Endothelial cell of umbilical vein (primary cell): ENCODE results near the gene SV2A. TPM values are rescaled to one million over a fixed set of nuclear protein-coding genes. Genes with fewer than 3 reads are reported as not detected.

Experiments
- BruUV-seq: library from RNA; stranded (reverse); fragments of 400-500 nt; replicated peaks from 2 replicates; lab custom pipeline; 2021; lab: Mats Ljungman, UMichigan
- CTCF ChIA-PET: fragments of 300-600, 350-600 bp; sonication (Branson Sonifier 250); formaldehyde crosslinking; loops from one replicate; lab custom pipeline; 2021; ENCODE audit warnings: antibody characterized with exemption, inconsistent platforms; lab: Charles Lee
- POLR2A ChIA-PET: fragments of 300-600, 350-600 bp; sonication (Branson Sonifier 250); formaldehyde crosslinking; loops from one replicate; lab custom pipeline; 2021; ENCODE audit warnings: antibody characterized with exemption, inconsistent platforms; lab: Charles Lee
- DNase-seq: peaks from one replicate; pipeline ENCODE4 v3.0.0-alpha.2; 2011; ENCODE audit warnings: low read depth, low spot score
- FAIRE-seq: peaks from 2 replicates; lab custom pipeline; 2011; peaks lifted over from hg19 to GRCh38; lab: Jason Lieb, UNC
- H2AFZ ChIP-seq: 2 replicates; pipeline ENCODE4 v1.6.0; 2012; ENCODE audit warnings: low read depth, low read length, control low read depth, inconsistent platforms
- H3K27ac ChIP-seq: 2 replicates; pipeline ENCODE4 v1.5.1; 2011; ENCODE audit warnings: low read depth, mild to moderate bottlenecking, control low read depth, low read length, moderate library complexity; ENCODE audit not compliant: insufficient read depth
- H3K27me3 ChIP-seq, 2 experiments: 2 replicates each; pipeline versions ENCODE4 v1.6.0 to v1.6.1; 2011; ENCODE audit warnings: low read length in 2 of 2, mixed read lengths in 1 of 2; ENCODE audit not compliant: control insufficient read depth in 2 of 2, insufficient read depth in 2 of 2
- H3K36me3 ChIP-seq, 2 experiments: 2 replicates in 1 of 2; 3 replicates in 1 of 2; pipeline ENCODE4 v1.5.1; 2011; ENCODE audit warnings: low read length in 2 of 2, mild to moderate bottlenecking in 1 of 2, moderate library complexity in 1 of 2; ENCODE audit not compliant: control insufficient read depth in 2 of 2, insufficient read depth in 2 of 2; ENCODE audit errors: extremely low read depth in 1 of 2
- H3K4me1 ChIP-seq: 3 replicates; pipeline ENCODE4 v1.5.1; 2011; ENCODE audit warnings: mild to moderate bottlenecking, low read length; ENCODE audit not compliant: control insufficient read depth, insufficient read depth; ENCODE audit errors: extremely low read depth
- H3K4me2 ChIP-seq: 2 replicates; pipeline ENCODE4 v1.6.1; 2011; ENCODE audit warnings: low read length, control low read depth, mixed read lengths; ENCODE audit not compliant: insufficient read depth
- H3K4me3 ChIP-seq, 3 experiments: fragments of 200-600 bp in 1 of 3; sonication (generic), shearing (Covaris generic) in 1 of 3; replicated peaks in 1 of 3; 2 replicates each; pipeline ENCODE4 v1.5.1; 2011 to 2016; ENCODE audit warnings: control low read depth in 3 of 3, low read length in 3 of 3, mild to moderate bottlenecking in 2 of 3, inconsistent platforms in 1 of 3, low read depth in 1 of 3, moderate library complexity in 1 of 3; ENCODE audit not compliant: insufficient read depth in 1 of 3
- H3K79me2 ChIP-seq: 2 replicates; pipeline ENCODE4 v1.6.0; 2012; ENCODE audit warnings: low read length, inconsistent platforms; ENCODE audit not compliant: control insufficient read depth, insufficient read depth
- H3K9ac ChIP-seq: replicated peaks from 2 replicates; pipeline ENCODE3; 2011; ENCODE audit warnings: low read length, control low read depth; ENCODE audit not compliant: insufficient read depth; ENCODE audit errors: extremely low read depth
- H3K9me1 ChIP-seq: replicated peaks from 3 replicates; pipeline ENCODE4 v1.6.0; 2011; ENCODE audit warnings: mild to moderate bottlenecking, low read length; ENCODE audit not compliant: control insufficient read depth, insufficient read depth; ENCODE audit errors: extremely low read depth
- H3K9me3 ChIP-seq: replicated peaks from 2 replicates; pipeline ENCODE4 v1.5.1; 2012; ENCODE audit warnings: low read length, inconsistent platforms; ENCODE audit not compliant: control insufficient read depth, insufficient read depth
- H4K20me1 ChIP-seq: replicated peaks from 2 replicates; pipeline ENCODE3; 2011; ENCODE audit warnings: mild to moderate bottlenecking, low read length; ENCODE audit not compliant: control insufficient read depth, insufficient read depth; ENCODE audit errors: extremely low read depth
- CTCF ChIP-seq, 2 donors: IDR thresholded peaks; 1 replicate in 1 of 2; 2 replicates in 1 of 2; pipeline ENCODE4 v1.5.1; 2011; ENCODE audit warnings: low read length in 2 of 2, mild to moderate bottlenecking in 2 of 2, moderate library complexity in 2 of 2, control low read depth in 1 of 2, inconsistent platforms in 1 of 2, low read depth in 1 of 2; ENCODE audit not compliant: insufficient read depth in 1 of 2; ENCODE audit errors: extremely low read depth in 1 of 2
- EZH2 ChIP-seq: IDR thresholded peaks from 2 replicates; pipeline ENCODE4 v1.6.1; 2012; ENCODE audit warnings: borderline replicate concordance, low read depth, mild to moderate bottlenecking, moderate library complexity, low read length, inconsistent platforms; ENCODE audit not compliant: severe bottlenecking
- FOS ChIP-seq: IDR thresholded peaks from 2 replicates; pipeline ENCODE4 v1.6.1; 2011; ENCODE audit warnings: mild to moderate bottlenecking, low read length, moderate library complexity, borderline replicate concordance; ENCODE audit not compliant: insufficient read depth
- GATA2 ChIP-seq: IDR thresholded peaks from 2 replicates; pipeline ENCODE4 v1.7.0; 2011; ENCODE audit warnings: low read depth, mild to moderate bottlenecking, moderate library complexity, mixed read lengths, low read length; ENCODE audit not compliant: insufficient read length, insufficient read depth
- JUN ChIP-seq: IDR thresholded peaks from 2 replicates; pipeline ENCODE4 v1.6.1; 2011; ENCODE audit warnings: borderline replicate concordance, low read depth; ENCODE audit not compliant: insufficient read length, insufficient read depth
- MAX ChIP-seq: IDR thresholded peaks from 2 replicates; pipeline ENCODE4 v1.6.1; 2011; ENCODE audit not compliant: insufficient read depth, insufficient read length
- MYC ChIP-seq: IDR thresholded peaks from one replicate; pipeline ENCODE4 v1.6.1; 2011; ENCODE audit warnings: mild to moderate bottlenecking, low read depth, low read length
- POLR2A ChIP-seq: IDR thresholded peaks from 2 replicates; pipeline ENCODE4 v1.6.1; 2012; ENCODE audit warnings: low read depth, mild to moderate bottlenecking, control low read depth, low read length
- POLR2AphosphoS5 ChIP-seq: IDR thresholded peaks from 2 replicates; pipeline ENCODE4 v1.6.1; 2012; ENCODE audit warnings: low read depth, mild to moderate bottlenecking, control low read depth, low read length, moderate library complexity; ENCODE audit not compliant: insufficient read depth
- dilution Hi-C: fragments of 300-500 bp; cut with MboI; formaldehyde crosslinking; loops from one replicate; pipeline ENCODE4 v1.15.0; 2019; ENCODE audit warnings: low sequenced_read_pairs; ENCODE audit not compliant: extremely low pct_ligation_motif_present
- intact Hi-C: fragments of 100-400 bp; cut with micrococcal nuclease; formaldehyde crosslinking; loops from one replicate; pipeline ENCODE4 v1.10.0; 2022
- polyA plus RNA-seq, 4 experiments: library from polyadenylated mRNA; depleted of rRNA in 3 of 4; stranded (reverse) in 3 of 4; unstranded in 1 of 4; fragments of >200 nt; gene quantifications; 2 replicates each; pipeline versions ENCODE4 v1.2.1 to v1.2.3, GENCODE V29; 2011 to 2012; ENCODE audit warnings: missing spikeins in 1 of 4
- total RNA-seq: library from RNA; stranded (reverse); gene quantifications from 2 replicates; pipeline ENCODE4 v1.2.3, GENCODE V29; 2021

Gene SV2A
- total and polyA plus RNA-seq, 2 donors (not counting 3 experiments of a cell fraction or from before 2014, with no cell fraction given), result 2.9 to 5.4 TPM

- Histone ChIP-seq H3K79me2 (no peaks in the 10 kb centered on the region), H3K4me2 (no peak overlapping the region), H3K9me3 (no peaks in the 10 kb centered on the region), H3K9ac (no peak overlapping the region), H2AFZ (no peak overlapping the region), H3K4me1 (no peaks in the 10 kb centered on the region), H4K20me1 (no peaks in the 10 kb centered on the region), H3K4me3 (no peak overlapping the region), H3K9me1 (no peaks in the 10 kb centered on the region), H3K27me3 (no peaks in the 10 kb centered on the region), H3K36me3 (peaks cover 6 to 19% of the 10 kb centered on the region in 2 experiments), H3K27ac (no peak overlapping the region)
- no TSS peak for BruUV-seq
- CTCF ChIA-PET, result interaction anchor here (1.2 to 3.8 kb wide), 3 partner anchors 57 to 242 kb away, joined by 3 to 38 read pairs (median 4); a partner anchor contains a TSS
- no peak for FAIRE-seq
- TF ChIP-seq POLR2A (no peak), MYC (no peak), MAX (no peak), JUN (no peak), EZH2 (no peak), CTCF (IDR thresholded peaks at IDR 0.05; ENCODE audit: extremely low read depth in 1 of 2, insufficient read depth in 1 of 2, low read depth in 1 of 2, low read length in 2 of 2) (no peak), POLR2AphosphoS5 (no peak), FOS (no peak), GATA2 (no peak)
- dilution Hi-C loops (no loop called here), intact Hi-C loops (no loop called here)
- DNase-seq, result no peak
- POLR2A ChIA-PET, result interaction anchor here (1.6 kb wide), 1 partner anchor 58 kb away, joined by 5 read pairs; a partner anchor contains a TSS
These were observed 27.6 kb upstream of the SV2A start for GRCh38 chr1:149945206-149945605.
